ENCODE data around the gene CATSPERZ.

Gene CATSPERZ

DNA sequence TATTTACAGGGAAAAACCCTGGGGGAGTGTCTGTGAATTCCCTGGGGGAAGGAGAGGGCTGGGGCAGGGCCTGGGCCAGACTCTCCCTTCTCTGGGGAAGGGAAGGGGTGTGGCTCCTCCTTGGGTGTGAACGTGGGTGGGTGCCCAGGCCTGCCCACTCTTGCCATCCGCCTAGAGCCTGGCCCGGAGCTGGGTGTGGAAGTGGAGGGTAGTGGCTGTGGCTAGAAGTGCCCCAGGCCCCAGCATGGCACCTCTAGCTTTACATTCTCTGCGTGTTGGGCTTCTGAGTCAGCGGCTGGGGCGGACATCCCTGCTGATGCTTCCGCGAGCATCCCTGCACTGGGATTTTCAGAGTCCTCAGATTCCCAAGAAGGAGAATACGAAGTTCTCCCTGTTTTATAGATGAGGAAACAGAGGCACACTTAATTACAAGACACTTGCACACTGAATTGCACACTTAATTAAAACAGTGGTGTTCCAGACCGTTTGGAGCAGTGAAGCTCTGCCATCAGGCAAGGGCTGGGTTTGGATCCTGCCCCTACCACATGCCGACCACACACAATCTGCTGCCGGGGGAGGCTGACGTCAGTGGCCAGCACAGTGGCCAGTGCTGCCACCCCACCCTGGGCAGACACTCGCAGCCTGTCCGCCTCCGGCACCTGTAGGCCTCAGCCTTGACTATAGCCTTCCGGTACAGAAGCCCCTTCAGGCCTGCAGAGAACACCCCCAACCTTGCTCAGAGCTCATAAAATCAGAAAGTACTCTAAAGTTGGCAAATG lies 23.3 kb upstream of the CATSPERZ start:
- no peak overlapping the region for H3K9ac ChIP-seq (ENCODE audit: low read depth, low read length, poor library complexity, severe bottlenecking)
- no peak overlapping the region for H2AFZ ChIP-seq (ENCODE audit: low read length)
- H3K9me2 ChIP-seq (replicated peaks; ENCODE audit: low read depth, low read length): no peaks in the 10 kb centered on the region
- no peaks in the 10 kb centered on the region; the same call in 1 of the 2 replicates for H3K79me2 ChIP-seq (ENCODE audit: insufficient read depth, low read length)
- H3K36me3 ChIP-seq (ENCODE audit: insufficient read depth, low read length): no peaks in the 10 kb centered on the region
- TF ChIP-seq, protein P1, sequence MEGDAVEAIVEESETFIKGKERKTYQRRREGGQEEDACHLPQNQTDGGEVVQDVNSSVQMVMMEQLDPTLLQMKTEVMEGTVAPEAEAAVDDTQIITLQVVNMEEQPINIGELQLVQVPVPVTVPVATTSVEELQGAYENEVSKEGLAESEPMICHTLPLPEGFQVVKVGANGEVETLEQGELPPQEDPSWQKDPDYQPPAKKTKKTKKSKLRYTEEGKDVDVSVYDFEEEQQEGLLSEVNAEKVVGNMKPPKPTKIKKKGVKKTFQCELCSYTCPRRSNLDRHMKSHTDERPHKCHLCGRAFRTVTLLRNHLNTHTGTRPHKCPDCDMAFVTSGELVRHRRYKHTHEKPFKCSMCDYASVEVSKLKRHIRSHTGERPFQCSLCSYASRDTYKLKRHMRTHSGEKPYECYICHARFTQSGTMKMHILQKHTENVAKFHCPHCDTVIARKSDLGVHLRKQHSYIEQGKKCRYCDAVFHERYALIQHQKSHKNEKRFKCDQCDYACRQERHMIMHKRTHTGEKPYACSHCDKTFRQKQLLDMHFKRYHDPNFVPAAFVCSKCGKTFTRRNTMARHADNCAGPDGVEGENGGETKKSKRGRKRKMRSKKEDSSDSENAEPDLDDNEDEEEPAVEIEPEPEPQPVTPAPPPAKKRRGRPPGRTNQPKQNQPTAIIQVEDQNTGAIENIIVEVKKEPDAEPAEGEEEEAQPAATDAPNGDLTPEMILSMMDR (conservative IDR thresholded peaks at IDR 0.05; ENCODE audit: low read length): no peak
- TF ChIP-seq EZH2phosphoT487 (IDR thresholded peaks at IDR 0.05; ENCODE audit: borderline replicate concordance): no peak
- no peaks in the 10 kb centered on the region for H3K9me3 ChIP-seq (ENCODE audit: insufficient read depth, low read depth, low read length)
- H3K4me1 ChIP-seq (ENCODE audit: insufficient read depth, low read length, poor library complexity, severe bottlenecking): peaks cover 9% of the 10 kb centered on the region
- H3K4me3 ChIP-seq (ENCODE audit: low read length, poor library complexity, severe bottlenecking): no peak overlapping the region
- no peaks in the 10 kb centered on the region for H3K27me3 ChIP-seq (ENCODE audit: insufficient read depth, low read length, poor library complexity, severe bottlenecking)
- H3K4me2 ChIP-seq (ENCODE audit: low read depth, low read length, poor library complexity, severe bottlenecking): no peak overlapping the region
- H3F3A ChIP-seq (ENCODE audit: low read depth): no peaks in the 10 kb centered on the region
- no peaks in the 10 kb centered on the region for H4K20me1 ChIP-seq (ENCODE audit: insufficient read depth, low read length, poor library complexity, severe bottlenecking)

DNA sequence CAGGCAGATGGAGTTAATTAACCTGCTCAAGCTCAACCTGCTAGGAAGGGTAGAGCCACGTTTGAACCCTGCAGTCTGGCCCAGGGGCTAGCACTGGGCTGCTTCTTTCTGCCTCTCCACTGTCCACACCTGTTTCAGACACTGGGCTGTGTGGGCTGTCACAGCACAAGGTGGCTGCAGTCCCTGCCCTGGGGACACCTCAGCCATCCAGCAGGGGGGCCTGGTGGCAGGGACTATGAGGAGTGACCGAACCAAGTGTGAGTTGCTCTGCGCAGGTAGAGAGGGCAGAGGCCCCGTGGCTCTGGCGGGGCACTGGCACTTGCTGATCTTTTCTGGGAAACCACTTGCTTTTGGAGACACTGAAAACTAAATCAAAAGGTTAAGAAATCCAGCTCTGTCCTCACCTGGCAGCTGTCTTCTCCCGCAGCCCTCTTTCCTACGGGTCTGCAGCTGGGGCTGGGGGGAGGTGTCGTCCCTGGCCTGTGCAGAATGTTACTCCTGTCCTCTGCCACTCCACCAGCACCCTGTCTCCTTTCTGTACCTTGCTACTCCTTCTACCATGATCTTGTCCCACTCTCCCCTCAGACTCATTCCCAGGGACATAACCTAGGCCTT lies 21.5 kb upstream of the CATSPERZ start:
- no peak overlapping the region for H2AFZ ChIP-seq (ENCODE audit: low read length)
- no peak overlapping the region for H3K4me3 ChIP-seq (ENCODE audit: low read length, poor library complexity, severe bottlenecking)
- no peak overlapping the region for H3K4me2 ChIP-seq (ENCODE audit: low read depth, low read length, poor library complexity, severe bottlenecking)
- H3F3A ChIP-seq (ENCODE audit: low read depth): no peaks in the 10 kb centered on the region
- no peak overlapping the region for H3K9ac ChIP-seq (ENCODE audit: low read depth, low read length, poor library complexity, severe bottlenecking)
- no peaks in the 10 kb centered on the region for H3K27me3 ChIP-seq (ENCODE audit: insufficient read depth, low read length, poor library complexity, severe bottlenecking)
- peaks cover under 1% of the 10 kb centered on the region for H3K4me1 ChIP-seq (ENCODE audit: insufficient read depth, low read length, poor library complexity, severe bottlenecking)
- no peaks in the 10 kb centered on the region for H4K20me1 ChIP-seq (ENCODE audit: insufficient read depth, low read length, poor library complexity, severe bottlenecking)
- peaks cover 4% of the 10 kb centered on the region; the same call in 1 of the 2 replicates for H3K79me2 ChIP-seq (ENCODE audit: insufficient read depth, low read length)
- no peaks in the 10 kb centered on the region for H3K9me3 ChIP-seq (ENCODE audit: insufficient read depth, low read depth, low read length)
- H3K36me3 ChIP-seq (ENCODE audit: insufficient read depth, low read length): no peaks in the 10 kb centered on the region
- no peaks in the 10 kb centered on the region for H3K9me2 ChIP-seq (replicated peaks; ENCODE audit: low read depth, low read length)
- TF ChIP-seq EZH2phosphoT487 (IDR thresholded peaks at IDR 0.05; ENCODE audit: borderline replicate concordance): no peak
- TF ChIP-seq, protein P1 (conservative IDR thresholded peaks at IDR 0.05; ENCODE audit: low read length): no peak

DNA sequence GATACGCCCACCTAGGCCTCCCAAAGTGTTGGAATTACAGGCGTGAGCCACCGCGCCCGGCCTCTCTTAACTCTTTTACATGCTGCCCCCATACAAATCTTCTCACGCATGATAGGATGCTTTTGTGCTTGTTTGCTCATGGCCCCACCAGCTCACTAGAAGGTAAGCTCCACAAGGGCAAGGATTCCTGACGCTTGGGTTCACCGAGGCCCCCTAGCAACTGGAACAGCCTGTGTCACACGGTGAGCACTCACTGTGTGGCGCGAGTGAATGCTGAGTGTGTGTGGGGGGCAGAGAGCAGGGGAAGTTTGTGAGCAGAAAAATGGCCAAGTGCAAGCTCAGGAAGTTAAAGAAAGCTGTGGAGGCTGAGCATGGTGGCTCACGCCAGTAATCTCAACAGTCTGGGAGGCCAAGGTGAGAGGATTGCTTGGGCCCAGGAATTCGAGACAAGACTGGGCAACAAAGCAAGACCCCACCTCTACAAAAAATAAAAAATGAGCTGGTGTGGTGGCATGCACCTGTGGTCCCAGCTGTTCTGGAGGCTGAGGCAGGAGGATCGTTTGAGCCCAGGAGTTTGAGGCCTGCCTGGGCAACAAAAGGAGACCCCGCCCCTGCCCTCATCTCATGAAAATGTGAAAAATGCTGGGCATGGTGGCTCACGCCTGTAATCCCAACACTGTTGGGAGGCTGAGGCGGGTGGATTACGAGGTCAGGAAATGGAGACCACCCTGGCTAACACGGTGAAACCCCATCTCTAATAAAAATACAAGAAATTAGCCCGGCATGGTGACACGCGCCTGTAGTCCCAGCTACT lies 18.0 kb upstream of the CATSPERZ start:
- TF ChIP-seq, protein P1 (conservative IDR thresholded peaks at IDR 0.05; ENCODE audit: low read length): no peak
- no peak for TF ChIP-seq EZH2phosphoT487 (IDR thresholded peaks at IDR 0.05; ENCODE audit: borderline replicate concordance)
- Histone ChIP-seq H3K4me1 (ENCODE audit: insufficient read depth, low read length, poor library complexity, severe bottlenecking) (peaks cover 8% of the 10 kb centered on the region), H3K4me2 (ENCODE audit: low read depth, low read length, poor library complexity, severe bottlenecking) (no peak overlapping the region), H3K36me3 (ENCODE audit: insufficient read depth, low read length) (no peaks in the 10 kb centered on the region), H3F3A (ENCODE audit: low read depth) (no peaks in the 10 kb centered on the region), H3K4me3 (ENCODE audit: low read length, poor library complexity, severe bottlenecking) (no peak overlapping the region), H3K79me2 (ENCODE audit: insufficient read depth, low read length) (peaks cover 10% of the 10 kb centered on the region; the same call in 1 of the 2 replicates), H3K27me3 (ENCODE audit: insufficient read depth, low read length, poor library complexity, severe bottlenecking) (no peaks in the 10 kb centered on the region), H2AFZ (ENCODE audit: low read length) (no peak overlapping the region), H3K9me3 (ENCODE audit: insufficient read depth, low read depth, low read length) (no peaks in the 10 kb centered on the region), H3K9me2 (replicated peaks; ENCODE audit: low read depth, low read length) (no peaks in the 10 kb centered on the region), H4K20me1 (ENCODE audit: insufficient read depth, low read length, poor library complexity, severe bottlenecking) (no peaks in the 10 kb centered on the region), H3K9ac (ENCODE audit: low read depth, low read length, poor library complexity, severe bottlenecking) (no peak overlapping the region)
